Caco-2 (cell line): Measurements from ENCODE around the gene EVA1A. TPM values are rescaled to one million over a fixed set of nuclear protein-coding genes. Genes with fewer than 3 reads are reported as not detected.

Experiments used
- BruUV-seq: library from RNA; stranded (reverse); fragments of 400-500 nt; replicated peaks from 2 replicates; lab custom pipeline; 2021; lab: Mats Ljungman, UMichigan
- CTCF ChIA-PET: fragments of 300-600 bp; sonication (Branson Sonifier 250); formaldehyde crosslinking; loops from one replicate; lab custom pipeline; 2022; ENCODE audit warnings: antibody characterized with exemption; lab: Charles Lee
- POLR2A ChIA-PET: fragments of 300-600 bp; sonication (Branson Sonifier 250); formaldehyde crosslinking; loops from one replicate; lab custom pipeline; 2022; ENCODE audit warnings: antibody characterized with exemption; lab: Charles Lee
- DNase-seq, 2 experiments: peaks; one replicate each; pipeline versions ENCODE4 v3.0.0 to v3.0.0-alpha.2; 2020 to 2022
- H3K27me3 ChIP-seq: replicated peaks from 2 replicates; pipeline ENCODE4 v1.6.0; 2011; ENCODE audit warnings: low read length; ENCODE audit not compliant: control insufficient read depth, insufficient read depth
- H3K36me3 ChIP-seq: 2 replicates; pipeline ENCODE4 v1.5.1; 2011; ENCODE audit warnings: low read length; ENCODE audit not compliant: control insufficient read depth, insufficient read depth
- H3K4me1 ChIP-seq: fragments of 250-450 bp; sonication (Bioruptor Pico); 2 replicates; pipeline ENCODE4 v1.5.1; 2020; ENCODE audit warnings: mild to moderate bottlenecking
- H3K4me3 ChIP-seq: 2 replicates; pipeline ENCODE4 v1.5.1; 2011; ENCODE audit warnings: low read depth, mild to moderate bottlenecking, control low read depth, low read length
- H3K9me3 ChIP-seq: fragments of 250-450 bp; sonication (Bioruptor Pico); 2 replicates; pipeline ENCODE4 v1.5.1; 2020; ENCODE audit warnings: mild to moderate bottlenecking, moderate library complexity
- H3K27ac Mint-ChIP-seq: one replicate; pipeline ENCODE4 v1.8.0; 2022; ENCODE audit warnings: mixed read lengths; ENCODE audit not compliant: unreplicated experiment
- H3K27me3 Mint-ChIP-seq: one replicate; pipeline ENCODE4 v1.8.0; 2022; ENCODE audit warnings: mixed read lengths; ENCODE audit not compliant: insufficient read depth, unreplicated experiment
- H3K36me3 Mint-ChIP-seq: one replicate; pipeline ENCODE4 v1.8.0; 2022; ENCODE audit warnings: mild to moderate bottlenecking, mixed read lengths; ENCODE audit not compliant: insufficient read depth, unreplicated experiment
- H3K4me1 Mint-ChIP-seq: one replicate; pipeline ENCODE4 v1.8.0; 2022; ENCODE audit warnings: low read depth, mixed read lengths; ENCODE audit not compliant: unreplicated experiment
- H3K4me3 Mint-ChIP-seq: one replicate; pipeline ENCODE4 v1.8.0; 2022; ENCODE audit warnings: mild to moderate bottlenecking, moderate library complexity, mixed read lengths; ENCODE audit not compliant: unreplicated experiment
- H3K9me3 Mint-ChIP-seq: one replicate; pipeline ENCODE4 v1.8.0; 2022; ENCODE audit warnings: mixed read lengths; ENCODE audit not compliant: unreplicated experiment
- CTCF ChIP-seq, 2 experiments: fragments of 200-600 bp in 1 of 2; IDR thresholded peaks; 1 replicate in 1 of 2; 2 replicates in 1 of 2; pipeline versions ENCODE4 v1.5.1 to v1.8.0; 2011 to 2022; ENCODE audit warnings: antibody characterized with exemption in 1 of 2, control low read depth in 1 of 2, inconsistent platforms in 1 of 2, low read depth in 1 of 2, low read length in 1 of 2, mild to moderate bottlenecking in 1 of 2, moderate library complexity in 1 of 2; ENCODE audit not compliant: insufficient read depth in 1 of 2, severe bottlenecking in 1 of 2, unreplicated experiment in 1 of 2
- intact Hi-C: fragments of 100-400 bp; cut with micrococcal nuclease; formaldehyde crosslinking; loops from one replicate; pipeline ENCODE4 v1.10.0; 2022; ENCODE audit not compliant: unreplicated experiment
- total RNA-seq: library from RNA; stranded (reverse); gene quantifications from 2 replicates; pipeline ENCODE4 v1.2.3, GENCODE V29; 2022

EVA1A gene
- total RNA-seq, 1 experiment from 2014 or later, result 0.25 TPM

GRCh38 chr2:75521225-75521872 is 39.4 kb downstream of the EVA1A start:
- TF ChIP-seq CTCF (IDR thresholded peaks at IDR 0.05; ENCODE audit: insufficient read depth in 1 of 2, low read depth in 1 of 2, low read length in 1 of 2, severe bottlenecking in 1 of 2, unreplicated experiment in 1 of 2), result no peak
- no peak overlapping the region for H3K4me3 Mint-ChIP-seq
- CTCF ChIA-PET, result no interaction called here

GRCh38 chr2:75519843-75520242 is 40.9 kb downstream of the EVA1A start:
- H3K27ac Mint-ChIP-seq, result no peak overlapping the region
- POLR2A ChIA-PET, result no interaction called here
- peaks cover 9% of the 10 kb centered on the region for H3K9me3 Mint-ChIP-seq
- H3K36me3 Mint-ChIP-seq, result no peaks in the 10 kb centered on the region
- no peaks in the 10 kb centered on the region for H3K9me3 ChIP-seq
- H3K4me1 ChIP-seq, result peaks cover 31% of the 10 kb centered on the region
- peaks cover 3% of the 10 kb centered on the region for H3K27me3 Mint-ChIP-seq
- no peak overlapping the region for H3K4me3 ChIP-seq
- CTCF ChIA-PET, result no interaction called here
- no peak for DNase-seq
- no peak for TF ChIP-seq CTCF (IDR thresholded peaks at IDR 0.05; ENCODE audit: insufficient read depth in 1 of 2, low read depth in 1 of 2, low read length in 1 of 2, severe bottlenecking in 1 of 2, unreplicated experiment in 1 of 2)
- H3K27me3 ChIP-seq, result no peaks in the 10 kb centered on the region
- intact Hi-C loops, result no loop called here
- H3K4me3 Mint-ChIP-seq, result no peak overlapping the region
- no TSS peak for BruUV-seq
- H3K36me3 ChIP-seq, result no peaks in the 10 kb centered on the region
- H3K4me1 Mint-ChIP-seq, result peaks cover 6% of the 10 kb centered on the region

More at GRCh38 chr2:75521225-75521872, 39.4 kb downstream of the EVA1A start:
- intact Hi-C loops, result no loop called here
- POLR2A ChIA-PET, result no interaction called here
- Mint-ChIP-seq H3K4me1 (peaks cover 6% of the 10 kb centered on the region), H3K27ac (no peak overlapping the region), H3K9me3 (no peaks in the 10 kb centered on the region), H3K27me3 (no peaks in the 10 kb centered on the region), H3K36me3 (no peaks in the 10 kb centered on the region)
- no peak for DNase-seq
- no peak overlapping the region for H3K4me3 ChIP-seq
- no TSS peak for BruUV-seq
- H3K4me1 ChIP-seq, result peaks cover 37% of the 10 kb centered on the region
- H3K27me3 ChIP-seq, result no peaks in the 10 kb centered on the region
- no peaks in the 10 kb centered on the region for H3K36me3 ChIP-seq
- H3K9me3 ChIP-seq, result no peaks in the 10 kb centered on the region

- Mint-ChIP-seq H3K4me3 (no peak overlapping the region), H3K27ac (no peak overlapping the region), H3K27me3 (peaks cover 3% of the 10 kb centered on the region), H3K4me1 (peaks cover 6% of the 10 kb centered on the region), H3K9me3 (peaks cover 10% of the 10 kb centered on the region), H3K36me3 (no peaks in the 10 kb centered on the region)
- Histone ChIP-seq H3K4me3 (no peak overlapping the region), H3K27me3 (no peaks in the 10 kb centered on the region), H3K4me1 (peaks cover 24% of the 10 kb centered on the region), H3K9me3 (no peaks in the 10 kb centered on the region; the same call in 1 of the 2 replicates), H3K36me3 (no peaks in the 10 kb centered on the region)
- BruUV-seq, result no TSS peak
- no peak for DNase-seq
- TF ChIP-seq CTCF (IDR thresholded peaks at IDR 0.05; ENCODE audit: insufficient read depth in 1 of 2, low read depth in 1 of 2, low read length in 1 of 2, severe bottlenecking in 1 of 2, unreplicated experiment in 1 of 2), result no peak
- CTCF ChIA-PET, result no interaction called here
- POLR2A ChIA-PET, result no interaction called here
- intact Hi-C loops, result no loop called here
These were observed 41.9 kb downstream of the EVA1A start for GRCh38 chr2:75518638-75519465.
